ENCODE measurements around the gene SNRNP35.
"Not testable (repeated sequence)": the region's sequence is repeated elsewhere in the genome, so short reads cannot be mapped to it uniquely, and the experiment has no call there.

SNRNP35 gene

DNA sequence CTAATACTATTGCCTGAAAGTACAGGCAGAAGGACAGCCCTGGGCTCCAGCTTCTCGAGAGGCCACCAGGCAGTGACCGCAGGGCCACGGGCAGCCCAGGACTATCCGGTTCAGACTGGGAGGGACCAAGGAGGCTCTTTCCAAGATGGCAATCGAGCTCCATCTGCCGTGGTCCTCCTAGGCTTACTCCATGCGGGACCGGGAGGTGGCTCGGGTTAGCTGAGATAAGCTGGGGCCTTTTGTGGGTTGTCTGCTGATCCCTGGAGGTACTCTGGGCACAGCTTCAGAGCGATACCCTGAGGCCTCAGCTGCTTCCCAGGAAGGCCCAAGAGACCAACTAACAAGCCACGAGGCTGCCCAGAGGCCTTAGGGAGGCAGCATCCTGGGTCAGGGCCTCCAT is 33.1 kb downstream of the SNRNP35 start:
- no peak for DNase-seq

GRCh38 chr12:123491481-123491880 is 33.5 kb downstream of the SNRNP35 start:
- DNase-seq, result no peak

DNA sequence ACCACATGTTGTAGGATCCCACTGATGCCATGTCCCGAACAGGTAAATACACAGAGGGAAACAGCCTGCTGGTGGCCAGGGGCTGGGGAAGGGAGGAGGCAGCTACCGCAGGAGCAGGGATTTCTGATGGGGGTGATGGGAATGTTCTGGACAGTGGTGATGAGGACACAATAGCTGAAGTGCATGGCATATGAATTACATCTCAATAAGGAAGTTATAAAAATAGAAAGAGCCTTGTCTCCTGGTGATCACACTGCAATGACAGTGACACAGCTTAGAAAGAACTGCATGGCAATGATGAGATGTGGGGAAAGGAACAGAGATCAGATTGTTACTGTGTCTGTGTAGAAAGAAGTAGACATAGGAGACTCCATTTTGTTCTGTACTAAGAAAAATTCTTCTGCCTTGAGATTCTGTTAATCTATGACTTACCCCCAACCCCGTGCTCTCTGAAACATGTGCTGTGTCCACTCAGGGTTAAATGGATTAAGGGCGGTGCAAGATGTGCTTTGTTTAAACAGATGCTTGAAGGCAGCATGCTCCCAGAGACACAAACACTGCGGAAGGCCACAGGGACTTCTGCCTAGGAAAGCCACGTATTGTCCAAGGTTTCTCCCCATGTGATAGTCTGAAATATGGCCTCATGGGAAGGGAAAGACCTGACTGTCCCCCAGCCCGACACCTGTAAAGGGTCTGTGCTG is 34.5 kb downstream of the SNRNP35 start:
- DNase-seq, result peak; percentile 28 to 67

GRCh38 chr12:123494124-123494851 is 36.3 kb downstream of the SNRNP35 start:
- no peak for DNase-seq

DNA sequence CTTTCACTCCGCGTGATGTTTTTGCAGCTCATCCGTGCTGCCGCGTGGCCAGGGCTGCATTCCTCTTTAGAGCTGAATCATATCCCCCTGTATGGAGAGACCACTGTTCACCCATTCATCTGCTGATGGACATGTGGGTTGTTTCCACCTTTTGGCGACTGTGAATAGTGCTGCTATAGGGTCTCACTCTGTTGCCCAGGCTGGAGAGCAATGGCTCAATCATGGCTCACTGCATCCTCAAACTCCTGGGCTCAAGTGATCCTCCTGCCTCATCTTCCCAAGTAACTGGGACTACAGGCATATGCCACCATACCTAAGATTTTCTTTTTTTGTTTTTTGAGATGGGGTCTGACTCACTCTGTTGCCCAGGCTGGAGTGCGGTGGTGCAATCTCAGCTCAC is 39.1 kb downstream of the SNRNP35 start:
- DNase-seq, result no peak

DNA sequence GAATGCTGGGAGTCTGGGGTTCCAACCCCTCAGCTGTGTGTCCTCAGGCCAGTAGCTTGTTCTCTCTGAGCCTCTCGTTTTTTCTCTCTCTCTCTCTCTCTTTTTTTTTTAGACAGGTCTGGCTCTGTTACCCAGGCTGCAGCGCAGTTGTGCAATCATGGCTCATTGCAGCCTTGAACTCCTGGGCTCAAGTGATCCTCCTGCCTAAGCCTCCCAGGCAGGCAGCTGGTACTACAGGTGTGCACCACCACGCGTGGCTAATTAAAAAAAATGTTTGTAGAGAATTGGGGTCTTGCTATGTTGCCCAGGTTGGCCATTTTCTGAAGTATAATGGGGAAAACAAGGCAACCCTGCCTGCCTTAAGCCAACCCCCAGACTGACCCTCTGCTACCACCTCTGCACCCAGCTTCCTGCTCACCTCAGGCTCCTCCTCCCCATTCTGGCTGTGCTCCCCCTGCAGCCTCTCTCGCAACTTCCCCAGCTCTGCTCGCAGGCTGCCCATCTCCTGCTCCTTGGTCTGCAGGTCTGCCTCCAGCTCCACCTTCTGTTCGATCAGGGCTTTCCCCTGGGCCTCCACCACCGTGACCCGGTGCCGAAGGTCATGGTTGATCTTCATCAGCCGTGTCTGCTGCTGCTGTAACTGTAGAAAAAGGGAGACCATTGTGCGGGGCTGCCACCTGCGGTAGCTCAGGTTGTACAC is 40.3 kb downstream of the SNRNP35 start:
- no peak for DNase-seq

DNA sequence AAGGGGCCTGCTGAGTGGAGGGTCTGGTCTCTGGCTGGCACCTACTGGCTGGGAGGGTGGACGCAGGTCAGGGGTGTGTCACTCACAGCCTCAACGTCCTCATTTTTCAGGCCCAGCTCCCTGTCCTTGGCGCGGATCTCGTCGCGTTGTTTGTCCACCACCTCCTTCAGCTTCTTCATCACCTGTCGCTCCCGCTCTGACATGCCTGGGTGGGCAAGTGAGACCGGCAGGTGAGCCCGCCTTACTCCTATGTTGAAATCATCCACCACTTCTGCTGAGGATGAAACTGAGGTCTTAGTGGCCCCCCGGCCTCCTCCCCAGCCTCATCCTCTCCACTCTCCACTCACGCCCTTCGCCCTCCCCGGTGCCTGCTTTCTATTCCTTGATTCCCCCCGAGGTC is 41.4 kb downstream of the SNRNP35 start:
- no peak for DNase-seq

DNA sequence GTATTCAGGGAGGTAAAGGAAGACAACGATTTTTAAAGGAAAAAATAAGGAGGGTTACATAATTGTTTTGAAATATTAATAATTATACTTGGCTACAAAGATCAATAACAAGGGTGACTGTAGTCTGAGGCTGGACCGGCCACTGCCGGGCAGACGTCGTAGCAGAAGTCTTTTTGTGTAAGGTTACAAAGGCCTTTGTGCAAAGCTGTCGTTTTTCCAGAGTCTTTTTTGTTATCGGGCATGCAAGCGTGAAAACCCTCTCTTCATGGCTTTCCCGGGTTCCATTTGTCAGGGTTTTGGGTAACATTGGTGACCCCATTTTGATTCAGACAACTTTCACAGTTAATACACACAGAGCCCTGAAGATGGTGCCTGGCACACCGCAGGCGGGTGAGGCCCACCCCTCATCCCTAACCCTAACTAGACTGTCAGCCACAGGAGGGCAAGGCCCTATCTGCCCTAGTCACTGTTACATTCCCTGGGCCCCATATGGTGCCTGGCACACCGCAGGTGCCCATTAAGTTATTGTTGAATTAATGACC is 44.3 kb downstream of the SNRNP35 start:
- DNase-seq, result no peak

DNA sequence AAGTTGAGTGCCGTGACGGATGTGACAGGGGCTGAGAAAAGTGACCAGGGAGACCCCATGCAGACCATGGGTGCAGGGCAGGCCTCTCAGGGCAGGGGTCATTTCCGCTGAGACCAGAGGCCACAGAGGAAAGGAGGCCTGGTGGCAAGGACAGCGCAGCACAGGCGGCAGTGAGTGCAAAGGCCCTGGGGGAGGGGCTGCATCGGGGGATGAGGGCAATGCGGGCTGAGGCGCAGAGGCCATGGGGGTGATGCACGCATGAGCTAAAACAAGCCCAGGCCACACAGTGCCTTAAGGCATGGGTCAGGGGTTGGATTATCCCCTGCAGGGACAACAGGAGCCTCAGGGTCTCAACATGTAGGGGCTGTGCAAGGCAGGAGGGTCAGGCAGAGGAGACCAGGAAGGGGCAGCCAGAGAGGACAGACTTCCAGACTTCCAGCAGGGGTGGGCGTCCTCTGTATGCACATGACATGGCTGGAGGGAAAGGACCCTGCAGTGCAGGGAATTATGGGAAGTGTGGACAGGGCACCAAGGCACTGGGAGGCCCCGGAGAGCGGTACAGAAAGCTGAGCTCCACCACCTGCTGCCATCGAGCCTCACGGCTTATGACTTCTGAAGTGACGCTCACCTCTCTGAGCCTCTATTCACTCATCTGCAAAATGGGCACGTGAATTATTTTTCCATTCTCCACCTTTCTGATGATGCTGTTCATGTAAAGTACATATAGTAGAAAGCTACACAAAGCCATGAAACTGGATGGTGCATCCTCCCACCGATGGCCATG is 48.3 kb downstream of the SNRNP35 start:
- no peak for DNase-seq

DNA sequence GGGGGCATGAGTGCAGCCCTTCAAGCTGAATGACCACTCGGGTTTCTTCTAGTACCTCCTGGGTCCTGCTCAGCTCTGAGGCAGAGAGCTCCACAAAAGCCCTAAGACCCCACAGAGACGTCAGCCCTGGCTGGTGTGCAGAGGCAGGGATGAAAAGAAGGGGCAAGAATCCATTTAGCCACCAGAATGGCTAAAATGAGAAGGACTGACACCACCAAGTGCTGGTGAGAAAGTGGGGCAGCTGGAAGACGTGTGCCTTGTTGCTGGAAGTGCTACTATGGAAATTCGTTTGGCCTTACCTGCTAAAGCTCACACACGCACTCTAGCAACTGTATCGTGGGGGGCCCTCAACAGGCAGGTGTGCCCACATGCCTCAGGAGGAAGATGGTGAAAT is 48.9 kb downstream of the SNRNP35 start:
- no peak for DNase-seq

GRCh38 chr12:123512838-123513665 is 55.1 kb downstream of the SNRNP35 start:
- no peak for DNase-seq

DNA sequence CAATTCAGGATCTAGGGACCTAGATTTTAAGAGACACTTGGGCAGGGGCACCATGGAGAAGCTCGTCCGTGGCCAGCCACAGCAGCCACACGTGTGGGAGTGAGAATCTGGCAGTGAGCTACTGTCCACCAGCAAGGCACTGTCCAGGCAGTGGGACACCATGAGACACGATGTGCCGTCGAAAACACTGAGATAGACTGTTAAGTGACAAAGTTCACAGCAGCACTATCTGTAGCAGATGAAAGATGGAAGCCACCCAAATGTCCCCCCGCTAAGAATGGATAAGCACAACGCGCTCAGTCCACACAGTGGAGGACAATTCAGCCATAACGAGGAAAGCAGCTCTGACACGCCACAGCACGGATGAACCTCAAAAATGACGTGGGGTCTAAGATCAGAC is 55.9 kb downstream of the SNRNP35 start:
- no peak for DNase-seq

- not testable (repeated sequence) for DNase-seq
These were observed 56.8 kb downstream of the SNRNP35 start for GRCh38 chr12:123514582-123515221.

DNA sequence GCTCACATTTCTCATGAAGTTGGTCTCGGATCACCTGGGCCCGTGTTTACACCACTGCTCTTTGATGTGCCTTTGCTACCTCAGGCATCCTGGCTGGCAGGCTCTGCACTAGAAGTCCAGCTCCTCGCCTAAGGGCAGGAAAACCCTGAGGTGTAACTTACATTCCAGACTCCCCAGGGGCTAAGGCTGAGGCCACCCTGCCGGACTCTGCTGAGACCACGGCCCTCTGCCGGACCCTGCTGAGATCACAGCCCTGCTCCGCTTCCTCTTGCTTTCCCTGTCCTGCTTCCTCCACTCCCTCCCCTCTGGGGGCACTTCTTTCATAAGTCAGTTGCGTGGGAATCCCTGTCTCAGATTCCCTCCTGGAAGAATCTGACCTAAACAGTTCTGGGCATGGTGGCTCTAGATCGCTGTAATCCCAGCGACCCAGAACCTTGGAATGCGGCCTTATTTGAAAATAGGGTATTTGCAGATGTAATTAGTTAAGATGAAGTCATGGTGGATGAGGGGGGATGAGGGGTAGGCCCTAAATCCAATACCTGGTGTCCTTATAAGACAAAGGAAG is 58.4 kb downstream of the SNRNP35 start:
- DNase-seq, result no peak
